HepG2 (cell line): ENCODE data around the gene LDAF1. TPM values are rescaled to one million over a fixed set of nuclear protein-coding genes. Genes with fewer than 3 reads are reported as not detected.

Experiments used
- CENPBD1 ChIP-seq: sonication (generic); formaldehyde crosslinking; IDR thresholded peaks from 2 replicates; pipeline ENCODE4 v1.8.0; 2022; ENCODE audit warnings: missing genetic modification reagents, low read depth, mild to moderate bottlenecking, borderline replicate concordance
- FOXA3 ChIP-seq: IDR thresholded peaks from 2 replicates; pipeline ENCODE4 v1.6.1; 2016; ENCODE audit warnings: missing genetic modification reagents, missing compliant biosample characterization
- HNRNPLL ChIP-seq: fragments of 200-400 bp; formaldehyde crosslinking; IDR thresholded peaks from 2 replicates; pipeline ENCODE4 v1.6.1; 2017; ENCODE audit warnings: mild to moderate bottlenecking, low read depth, low read length; ENCODE audit not compliant: poor library complexity, severe bottlenecking
- IKZF4 ChIP-seq: sonication (generic); formaldehyde crosslinking; IDR thresholded peaks from 2 replicates; pipeline ENCODE4 v1.5.1; 2020; ENCODE audit warnings: borderline replicate concordance, mild to moderate bottlenecking, low read depth, missing genetic modification reagents; ENCODE audit errors: not compliant biosample characterization
- IKZF5 ChIP-seq: IDR thresholded peaks from 2 replicates; pipeline ENCODE4 v1.6.1; 2018; ENCODE audit warnings: missing genetic modification reagents, mild to moderate bottlenecking, missing compliant biosample characterization
- PHF21A ChIP-seq: sonication (generic); formaldehyde crosslinking; IDR thresholded peaks from 2 replicates; pipeline ENCODE4 v1.5.0; 2020; ENCODE audit warnings: mild to moderate bottlenecking, missing genetic modification reagents
- RFX5 ChIP-seq: IDR thresholded peaks from 2 replicates; pipeline ENCODE4 v1.6.1; 2011; ENCODE audit warnings: low read depth, low read length, improper control_type of control experiment
- ZBTB1 ChIP-seq: sonication (generic); formaldehyde crosslinking; IDR thresholded peaks from 2 replicates; pipeline ENCODE4 v1.4.0; 2020; ENCODE audit warnings: missing genetic modification reagents, borderline replicate concordance
- ZBTB21 ChIP-seq: sonication (generic); formaldehyde crosslinking; IDR thresholded peaks from 2 replicates; pipeline ENCODE4 v1.4.0; 2020; ENCODE audit warnings: missing genetic modification reagents
- ZC3H13 ChIP-seq: sonication (generic); formaldehyde crosslinking; IDR thresholded peaks from 2 replicates; pipeline ENCODE4 v1.8.1; 2023; ENCODE audit warnings: mild to moderate bottlenecking, missing genetic modification reagents, moderate library complexity
- ZNF207 ChIP-seq: fragments of 450-650 bp; IDR thresholded peaks from 2 replicates; pipeline ENCODE4 v1.6.1; 2016; ENCODE audit warnings: antibody characterized with exemption, borderline replicate concordance
- ZNF572 ChIP-seq: sonication (generic); formaldehyde crosslinking; IDR thresholded peaks from 2 replicates; pipeline ENCODE4 v1.5.1; 2020; ENCODE audit warnings: mild to moderate bottlenecking, missing genetic modification reagents
- ZNF766 ChIP-seq: sonication (generic); formaldehyde crosslinking; IDR thresholded peaks from 2 replicates; pipeline ENCODE4 v1.5.0; 2020; ENCODE audit warnings: missing genetic modification reagents, borderline replicate concordance
- polyA plus RNA-seq, 8 experiments: library from polyadenylated mRNA; depleted of rRNA in 3 of 8; stranded (reverse) in 7 of 8; unstranded in 1 of 8; fragments of >200 nt; fragmentation: Illumina TruSeq in 4 of 8; extraction: Trizol in 4 of 8; gene quantifications; 2 replicates each; pipeline versions ENCODE4 v1.2.1 to v1.2.3, GENCODE V29; 2011 to 2016; ENCODE audit warnings: low read depth in 4 of 8, missing spikeins in 1 of 8, mixed read lengths in 1 of 8; ENCODE audit not compliant: insufficient read depth in 1 of 8
- total RNA-seq, 5 experiments: library from RNA; depleted of rRNA; stranded (reverse); fragments of >200 nt; fragmentation: Illumina TruSeq; extraction: Trizol; gene quantifications; 2 replicates each; pipeline ENCODE4 v1.2.3, GENCODE V29; 2016; ENCODE audit warnings: low read depth in 1 of 5
- TF ChIP-seq, protein P1 (sequence below): sonication (generic); formaldehyde crosslinking; IDR thresholded peaks from 2 replicates; pipeline ENCODE4 v1.4.0; 2020; ENCODE audit warnings: missing genetic modification reagents, borderline replicate concordance

LDAF1 gene
- total and polyA plus RNA-seq, 2 of the 13 experiments (the other 11 are each of a cell fraction or from before 2014, with no cell fraction given) = 6.3 to 7.5 TPM

- TF ChIP-seq IKZF5 (peak; percentile 47; the same call in 1 of the 2 replicates), HNRNPLL (peak; percentile 81), RFX5 (no peak), IKZF4 (no peak), PHF21A (CRISPR knock-in tag) (peak; percentile 45; the same call in 1 of the 2 replicates), ZNF572 (CRISPR knock-in tag) (0 out of 2 replicates have a peak, but pooled peaks have one; percentile 87), ZNF766 (CRISPR knock-in tag) (no peak), CENPBD1 (0 out of 2 replicates have a peak, but pooled peaks have one; percentile 51), ZNF207 (no peak), ZBTB1 (CRISPR knock-in tag) (no peak), FOXA3 (CRISPR knock-in tag) (peak; percentile 16; the same call in 1 of the 2 replicates), ZBTB21 (CRISPR knock-in tag) (no peak), ZC3H13 (CRISPR knock-in tag) (no peak)
- TF ChIP-seq, protein P1, sequence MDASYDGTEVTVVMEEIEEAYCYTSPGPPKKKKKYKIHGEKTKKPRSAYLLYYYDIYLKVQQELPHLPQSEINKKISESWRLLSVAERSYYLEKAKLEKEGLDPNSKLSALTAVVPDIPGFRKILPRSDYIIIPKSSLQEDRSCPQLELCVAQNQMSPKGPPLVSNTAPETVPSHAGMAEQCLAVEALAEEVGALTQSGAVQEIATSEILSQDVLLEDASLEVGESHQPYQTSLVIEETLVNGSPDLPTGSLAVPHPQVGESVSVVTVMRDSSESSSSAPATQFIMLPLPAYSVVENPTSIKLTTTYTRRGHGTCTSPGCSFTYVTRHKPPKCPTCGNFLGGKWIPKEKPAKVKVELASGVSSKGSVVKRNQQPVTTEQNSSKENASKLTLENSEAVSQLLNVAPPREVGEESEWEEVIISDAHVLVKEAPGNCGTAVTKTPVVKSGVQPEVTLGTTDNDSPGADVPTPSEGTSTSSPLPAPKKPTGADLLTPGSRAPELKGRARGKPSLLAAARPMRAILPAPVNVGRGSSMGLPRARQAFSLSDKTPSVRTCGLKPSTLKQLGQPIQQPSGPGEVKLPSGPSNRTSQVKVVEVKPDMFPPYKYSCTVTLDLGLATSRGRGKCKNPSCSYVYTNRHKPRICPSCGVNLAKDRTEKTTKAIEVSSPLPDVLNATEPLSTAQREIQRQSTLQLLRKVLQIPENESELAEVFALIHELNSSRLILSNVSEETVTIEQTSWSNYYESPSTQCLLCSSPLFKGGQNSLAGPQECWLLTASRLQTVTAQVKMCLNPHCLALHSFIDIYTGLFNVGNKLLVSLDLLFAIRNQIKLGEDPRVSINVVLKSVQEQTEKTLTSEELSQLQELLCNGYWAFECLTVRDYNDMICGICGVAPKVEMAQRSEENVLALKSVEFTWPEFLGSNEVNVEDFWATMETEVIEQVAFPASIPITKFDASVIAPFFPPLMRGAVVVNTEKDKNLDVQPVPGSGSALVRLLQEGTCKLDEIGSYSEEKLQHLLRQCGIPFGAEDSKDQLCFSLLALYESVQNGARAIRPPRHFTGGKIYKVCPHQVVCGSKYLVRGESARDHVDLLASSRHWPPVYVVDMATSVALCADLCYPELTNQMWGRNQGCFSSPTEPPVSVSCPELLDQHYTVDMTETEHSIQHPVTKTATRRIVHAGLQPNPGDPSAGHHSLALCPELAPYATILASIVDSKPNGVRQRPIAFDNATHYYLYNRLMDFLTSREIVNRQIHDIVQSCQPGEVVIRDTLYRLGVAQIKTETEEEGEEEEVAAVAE (CRISPR knock-in tag) = no peak
These were observed at the start of gene LDAF1 (continued) for GRCh38 chr16:21158208-21159110.
